Measurements from ENCODE around the gene SIRT5.

SIRT5 gene

GRCh38 chr6:13559251-13559650, 15.2 kb upstream of the SIRT5 start:
- Histone ChIP-seq H3K9me2 (replicated peaks; ENCODE audit: low read depth, low read length) (no peaks in the 10 kb centered on the region), H3K79me2 (ENCODE audit: insufficient read depth, low read length) (no peaks in the 10 kb centered on the region), H3K36me3 (ENCODE audit: insufficient read depth, low read length) (no peaks in the 10 kb centered on the region), H3F3A (ENCODE audit: low read depth) (no peaks in the 10 kb centered on the region), H3K9ac (ENCODE audit: low read depth, low read length, poor library complexity, severe bottlenecking) (no peak overlapping the region), H4K20me1 (ENCODE audit: insufficient read depth, low read length, poor library complexity, severe bottlenecking) (no peaks in the 10 kb centered on the region), H3K27me3 (ENCODE audit: insufficient read depth, low read length, poor library complexity, severe bottlenecking) (no peaks in the 10 kb centered on the region), H3K9me3 (ENCODE audit: insufficient read depth, low read depth, low read length) (no peaks in the 10 kb centered on the region), H3K4me3 (ENCODE audit: low read length, poor library complexity, severe bottlenecking) (no peak overlapping the region), H2AFZ (ENCODE audit: low read length) (no peak overlapping the region), H3K4me1 (ENCODE audit: insufficient read depth, low read length, poor library complexity, severe bottlenecking) (peaks cover 3% of the 10 kb centered on the region), H3K4me2 (ENCODE audit: low read depth, low read length, poor library complexity, severe bottlenecking) (no peak overlapping the region)
- no peak for TF ChIP-seq EZH2phosphoT487 (IDR thresholded peaks at IDR 0.05; ENCODE audit: borderline replicate concordance)
- TF ChIP-seq CTCF (conservative IDR thresholded peaks at IDR 0.05; ENCODE audit: low read length), result no peak

- H3K9me2 ChIP-seq (replicated peaks; ENCODE audit: low read depth, low read length), result no peaks in the 10 kb centered on the region
- no peak overlapping the region for H3K4me2 ChIP-seq (ENCODE audit: low read depth, low read length, poor library complexity, severe bottlenecking)
- H3K79me2 ChIP-seq (ENCODE audit: insufficient read depth, low read length), result no peaks in the 10 kb centered on the region
- no peaks in the 10 kb centered on the region for H4K20me1 ChIP-seq (ENCODE audit: insufficient read depth, low read length, poor library complexity, severe bottlenecking)
- no peaks in the 10 kb centered on the region for H3K27me3 ChIP-seq (ENCODE audit: insufficient read depth, low read length, poor library complexity, severe bottlenecking)
- no peak overlapping the region for H2AFZ ChIP-seq (ENCODE audit: low read length)
- no peaks in the 10 kb centered on the region for H3K9me3 ChIP-seq (ENCODE audit: insufficient read depth, low read depth, low read length)
- peaks cover 3% of the 10 kb centered on the region for H3K4me1 ChIP-seq (ENCODE audit: insufficient read depth, low read length, poor library complexity, severe bottlenecking)
- no peak overlapping the region for H3K4me3 ChIP-seq (ENCODE audit: low read length, poor library complexity, severe bottlenecking)
- TF ChIP-seq EZH2phosphoT487 (IDR thresholded peaks at IDR 0.05; ENCODE audit: borderline replicate concordance) (no peak), CTCF (conservative IDR thresholded peaks at IDR 0.05; ENCODE audit: low read length) (no peak)
- H3K9ac ChIP-seq (ENCODE audit: low read depth, low read length, poor library complexity, severe bottlenecking), result no peak overlapping the region
- no peaks in the 10 kb centered on the region for H3F3A ChIP-seq (ENCODE audit: low read depth)
- H3K36me3 ChIP-seq (ENCODE audit: insufficient read depth, low read length), result no peaks in the 10 kb centered on the region
Observed at GRCh38 chr6:13559968-13560650, 14.3 kb upstream of the SIRT5 start.

GRCh38 chr6:13560651-13561044, 13.8 kb upstream of the SIRT5 start:
- Histone ChIP-seq H3F3A (ENCODE audit: low read depth) (no peaks in the 10 kb centered on the region), H3K4me2 (ENCODE audit: low read depth, low read length, poor library complexity, severe bottlenecking) (no peak overlapping the region), H3K4me3 (ENCODE audit: low read length, poor library complexity, severe bottlenecking) (no peak overlapping the region), H3K79me2 (ENCODE audit: insufficient read depth, low read length) (no peaks in the 10 kb centered on the region), H3K4me1 (ENCODE audit: insufficient read depth, low read length, poor library complexity, severe bottlenecking) (peaks cover 3% of the 10 kb centered on the region), H3K9me3 (ENCODE audit: insufficient read depth, low read depth, low read length) (no peaks in the 10 kb centered on the region), H2AFZ (ENCODE audit: low read length) (no peak overlapping the region), H4K20me1 (ENCODE audit: insufficient read depth, low read length, poor library complexity, severe bottlenecking) (no peaks in the 10 kb centered on the region), H3K27me3 (ENCODE audit: insufficient read depth, low read length, poor library complexity, severe bottlenecking) (no peaks in the 10 kb centered on the region), H3K36me3 (ENCODE audit: insufficient read depth, low read length) (no peaks in the 10 kb centered on the region), H3K9ac (ENCODE audit: low read depth, low read length, poor library complexity, severe bottlenecking) (no peak overlapping the region), H3K9me2 (replicated peaks; ENCODE audit: low read depth, low read length) (no peaks in the 10 kb centered on the region)
- TF ChIP-seq EZH2phosphoT487 (IDR thresholded peaks at IDR 0.05; ENCODE audit: borderline replicate concordance), result no peak
- TF ChIP-seq CTCF (conservative IDR thresholded peaks at IDR 0.05; ENCODE audit: low read length), result no peak
